ENCODE data around the gene RUFY4. TPM values are rescaled to one million over a fixed set of nuclear protein-coding genes. Genes with fewer than 3 reads are reported as not detected.

Gene RUFY4
- total and polyA plus RNA-seq, 4 donors = 0.39 to 0.45 TPM; not detected in 2

- no peaks in the 10 kb centered on the region for H3K36me3 ChIP-seq (ENCODE audit: control insufficient read depth in 1 of 2, insufficient read depth in 2 of 2, low read length in 1 of 2)
- no peak overlapping the region for H3K27ac ChIP-seq (ENCODE audit: low read depth in 1 of 2, low read length in 2 of 2)
- H3K4me3 ChIP-seq (ENCODE audit: low read length in 2 of 2) = no peak overlapping the region
- no peak for ATAC-seq (ENCODE audit: low FRiP score)
- no peak for DNase-seq
- no peaks in the 10 kb centered on the region for H3K9me3 ChIP-seq (ENCODE audit: control insufficient read depth, low read length)
- intact Hi-C loops (cut with DNase I) = no loop called here
- no peaks in the 10 kb centered on the region for H3K4me1 ChIP-seq (ENCODE audit: control insufficient read depth in 1 of 2, insufficient read depth in 2 of 2, low read length in 2 of 2)
- no peaks in the 10 kb centered on the region for H3K27me3 ChIP-seq (ENCODE audit: control insufficient read depth in 1 of 2, insufficient read depth in 2 of 2, low read length in 1 of 2)
- WGBS, 2 donors = 69 to 70% methylated on average over 4 of the region's 4 CpGs
Measured at GRCh38 chr2:218138047-218138446, 69.0 kb downstream of the RUFY4 start.

Other genes with a start within 250 kb of the RUFY4 start
- 1,000 to 10,000 TPM; 1,456 to 1,949 TPM for gene TNS1, start 66.3 kb upstream of the RUFY4 start, total RNA-seq
- gene TNS1, start 66.3 kb upstream of the RUFY4 start, polyA plus RNA-seq = 100 to 1,000 TPM; 303 to 404 TPM
- 1 to 10 TPM; 3.1 to 4.9 TPM for gene CXCR2, start 56.8 kb downstream of the RUFY4 start, total RNA-seq
- gene CXCR2, start 56.8 kb downstream of the RUFY4 start, polyA plus RNA-seq = 1 to 10 TPM in 1 of 2 donors, under 1 TPM in 1; 0.05 to 1.1 TPM
- gene CXCR1, start 97.7 kb downstream of the RUFY4 start, total RNA-seq = 1 to 10 TPM; 1.8 to 3.5 TPM
- under 1 TPM; 0.20 to 0.63 TPM for gene CXCR1, start 97.7 kb downstream of the RUFY4 start, polyA plus RNA-seq
- 100 to 1,000 TPM; 351 to 367 TPM for gene ARPC2, start 147.9 kb downstream of the RUFY4 start, total RNA-seq
- 100 to 1,000 TPM; 297 to 467 TPM for gene ARPC2, start 147.9 kb downstream of the RUFY4 start, polyA plus RNA-seq
- gene GPBAR1, start 191.8 kb downstream of the RUFY4 start, total RNA-seq = 1 to 10 TPM; 1.6 to 3.7 TPM
- gene GPBAR1, start 191.8 kb downstream of the RUFY4 start, polyA plus RNA-seq = 1 to 10 TPM in 1 of 2 donors, under 1 TPM in 1; 0.46 to 3.1 TPM
- 10 to 100 TPM; 50.8 to 54.7 TPM for gene AAMP, start 200.9 kb downstream of the RUFY4 start, total RNA-seq
- gene AAMP, start 200.9 kb downstream of the RUFY4 start, polyA plus RNA-seq = 10 to 100 TPM; 59.2 to 80.9 TPM
- gene PNKD, start 201.3 kb downstream of the RUFY4 start, total RNA-seq = 10 to 100 TPM; 26.9 to 40.2 TPM
- 100 to 1,000 TPM in 1 of 2 donors, 10 to 100 TPM in 1; 91.2 to 108 TPM for gene PNKD, start 201.3 kb downstream of the RUFY4 start, polyA plus RNA-seq
- gene TMBIM1, start 223.2 kb downstream of the RUFY4 start, total RNA-seq = 100 to 1,000 TPM; 264 to 294 TPM
- 100 to 1,000 TPM; 100 to 159 TPM for gene TMBIM1, start 223.2 kb downstream of the RUFY4 start, polyA plus RNA-seq